Measurements from ENCODE around the gene DIP2C.
A peak's percentile ranks its signal among the peaks of the same experiment; 100 is the strongest.
"Not testable (repeated sequence)": the region's sequence is repeated elsewhere in the genome, so short reads cannot be mapped to it uniquely, and the experiment has no call there.

DIP2C gene

DNA sequence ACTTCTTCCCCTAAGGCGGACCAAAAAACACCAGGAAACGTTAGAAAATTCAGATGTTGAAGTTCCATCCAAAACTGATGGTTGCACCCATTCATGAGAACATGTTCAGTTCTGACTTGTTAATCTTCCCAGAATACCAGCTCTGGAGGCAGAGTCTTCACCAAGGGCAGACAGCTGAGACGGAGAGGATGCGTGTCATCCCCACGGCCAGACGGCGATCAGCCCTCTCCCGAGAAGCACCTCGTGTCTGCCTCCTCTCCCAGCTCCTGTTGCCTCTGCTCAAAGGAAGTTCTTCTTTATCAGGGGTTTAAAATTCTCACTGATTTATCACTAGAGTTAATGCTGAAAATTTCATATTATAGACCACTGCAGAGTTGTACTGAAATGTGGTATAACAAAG is 284.5 kb downstream of the DIP2C start:
- DNase-seq = no peak

DNA sequence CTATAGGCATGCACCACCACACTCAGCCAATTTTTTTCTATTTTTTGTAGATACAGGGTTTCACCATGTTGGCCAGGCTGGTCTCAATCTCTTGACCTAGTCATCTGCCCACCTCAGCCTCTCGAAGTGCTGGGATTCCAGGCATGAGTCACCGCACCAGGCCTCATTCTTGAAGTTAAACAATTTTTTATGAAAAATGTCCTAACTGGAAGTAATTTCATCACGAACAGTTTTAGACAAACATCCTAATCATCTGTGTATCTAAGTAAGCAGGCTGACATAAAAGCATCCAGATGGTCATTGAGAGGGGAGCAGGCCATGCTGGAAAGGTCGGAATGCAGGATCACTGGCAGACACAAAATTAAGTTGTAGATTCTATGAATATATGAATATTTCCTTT is 285.1 kb downstream of the DIP2C start:
- no peak for DNase-seq

DNA sequence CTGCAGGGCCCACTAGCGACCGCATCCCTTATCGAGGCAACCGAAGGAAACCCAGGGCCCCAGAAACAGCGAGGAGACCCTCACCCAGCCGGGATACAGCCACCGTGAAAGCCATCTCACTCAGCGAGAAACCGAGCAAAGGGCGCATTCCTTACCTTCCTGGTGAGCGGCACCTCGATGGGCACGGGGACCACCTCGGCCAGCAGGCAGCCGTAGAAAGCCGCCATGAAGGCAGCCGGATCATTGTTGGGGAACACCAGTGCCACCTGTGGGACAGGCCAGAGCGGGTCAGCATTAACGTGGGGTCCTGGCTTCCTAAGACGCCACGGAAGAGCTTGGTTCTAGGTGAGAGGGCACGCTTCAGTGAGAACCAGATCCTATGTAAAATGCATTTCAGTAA is 290.5 kb downstream of the DIP2C start:
- no peak for DNase-seq

DNA sequence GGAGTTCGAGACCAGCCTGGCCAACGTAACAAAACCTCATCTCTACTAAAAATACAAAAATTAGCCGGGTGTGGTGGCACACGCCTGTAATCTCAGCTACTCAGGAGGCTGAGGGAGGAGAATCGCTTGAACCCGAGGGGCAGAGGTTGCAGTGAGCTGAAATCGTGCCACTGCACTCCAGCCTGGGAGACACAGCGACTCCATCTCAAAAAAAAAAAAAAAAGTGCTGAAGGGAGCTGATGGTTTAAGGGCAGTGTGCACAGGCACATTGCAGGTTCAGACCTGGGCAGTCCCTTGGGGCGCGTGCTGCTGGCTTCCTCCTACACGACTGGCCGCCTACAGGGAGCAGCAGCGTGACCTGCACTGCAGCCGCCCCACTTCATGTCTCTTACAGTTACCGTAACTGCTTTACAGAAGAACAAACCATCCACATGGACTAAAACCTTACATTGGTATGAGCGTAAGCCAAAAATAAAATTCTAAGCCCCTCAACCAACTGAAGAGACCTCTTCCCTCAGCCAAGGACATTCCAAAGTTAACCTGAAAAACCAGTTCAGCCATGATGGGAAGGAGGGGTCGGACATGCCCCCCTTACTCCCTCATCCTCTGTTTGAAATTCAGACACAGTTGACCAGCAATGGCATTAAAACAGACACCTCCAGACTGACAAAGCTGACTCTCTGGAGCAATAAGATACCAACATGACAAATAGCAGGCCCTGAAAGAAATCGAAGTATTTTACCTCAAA is 292.0 kb downstream of the DIP2C start:
- DNase-seq = peak; percentile 57

DNA sequence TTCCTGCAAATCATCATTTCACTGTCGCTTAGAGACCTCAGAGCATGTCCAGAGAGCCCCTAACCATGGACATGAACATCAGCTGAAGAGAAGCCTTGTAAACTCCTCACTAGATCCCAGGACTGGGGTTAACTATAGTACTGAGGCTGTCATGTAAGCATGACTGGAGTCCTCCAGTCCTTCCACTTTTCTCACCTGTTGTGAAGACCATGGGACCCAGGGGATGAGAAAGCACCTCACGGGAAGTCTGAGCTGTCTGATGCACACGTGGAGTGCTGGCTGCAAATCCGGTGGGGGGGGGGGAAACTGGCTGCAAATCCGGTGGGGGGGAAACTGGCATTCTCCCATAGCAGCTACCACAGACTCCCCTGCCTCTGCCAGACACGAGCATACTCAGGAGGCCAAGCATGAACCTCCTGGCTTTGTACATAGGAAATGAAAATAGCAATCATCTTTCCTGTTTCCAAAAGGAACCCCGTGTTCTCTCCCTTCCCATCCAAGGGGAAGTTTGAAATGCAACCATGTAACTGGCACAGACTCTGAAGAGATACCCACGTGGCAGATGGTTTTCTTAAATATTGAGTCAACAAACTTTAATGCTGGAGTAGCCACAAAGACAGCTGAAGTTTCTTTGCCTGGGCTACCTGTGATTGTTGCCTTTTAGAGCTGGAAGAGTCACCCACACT is 292.8 kb downstream of the DIP2C start:
- DNase-seq = no peak

DNA sequence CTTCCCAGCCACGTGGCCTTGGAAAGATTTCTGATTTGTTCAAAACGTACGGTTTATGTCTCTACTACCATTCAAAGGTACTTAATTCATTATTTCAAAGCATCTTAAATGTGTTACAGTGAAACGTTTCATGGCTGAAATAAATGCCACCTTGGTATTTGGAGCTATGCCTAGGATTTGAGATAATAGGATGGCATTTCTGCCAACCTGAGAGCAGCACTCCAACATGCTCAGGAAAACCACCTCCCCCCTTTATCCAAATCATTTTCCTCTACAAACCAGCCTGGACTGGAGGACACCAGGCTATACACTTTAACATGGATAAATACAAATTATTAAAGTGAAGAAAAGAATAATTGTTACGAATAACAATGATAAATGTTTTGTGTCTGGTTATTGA is 293.4 kb downstream of the DIP2C start:
- DNase-seq = no peak

DNA sequence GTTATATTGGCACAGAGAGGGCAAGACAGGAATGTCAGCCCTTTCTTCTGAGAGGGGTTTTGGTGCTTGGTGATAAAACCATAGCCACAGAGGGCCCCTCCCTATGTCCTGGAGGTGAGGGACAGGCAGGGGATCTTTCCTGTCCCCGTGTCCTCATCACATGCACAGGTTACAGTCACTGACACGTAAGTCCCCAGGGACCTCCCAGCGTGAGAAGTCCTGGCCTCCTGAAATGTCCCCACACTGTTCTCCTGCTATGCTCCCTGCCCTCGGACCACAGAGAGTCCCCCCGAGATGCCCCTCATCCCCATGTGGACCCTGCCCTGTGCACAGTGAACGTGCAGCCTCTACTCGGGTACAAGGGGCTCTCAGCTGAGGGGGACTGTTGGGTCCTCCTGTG is 293.8 kb downstream of the DIP2C start:
- no peak for DNase-seq

DNA sequence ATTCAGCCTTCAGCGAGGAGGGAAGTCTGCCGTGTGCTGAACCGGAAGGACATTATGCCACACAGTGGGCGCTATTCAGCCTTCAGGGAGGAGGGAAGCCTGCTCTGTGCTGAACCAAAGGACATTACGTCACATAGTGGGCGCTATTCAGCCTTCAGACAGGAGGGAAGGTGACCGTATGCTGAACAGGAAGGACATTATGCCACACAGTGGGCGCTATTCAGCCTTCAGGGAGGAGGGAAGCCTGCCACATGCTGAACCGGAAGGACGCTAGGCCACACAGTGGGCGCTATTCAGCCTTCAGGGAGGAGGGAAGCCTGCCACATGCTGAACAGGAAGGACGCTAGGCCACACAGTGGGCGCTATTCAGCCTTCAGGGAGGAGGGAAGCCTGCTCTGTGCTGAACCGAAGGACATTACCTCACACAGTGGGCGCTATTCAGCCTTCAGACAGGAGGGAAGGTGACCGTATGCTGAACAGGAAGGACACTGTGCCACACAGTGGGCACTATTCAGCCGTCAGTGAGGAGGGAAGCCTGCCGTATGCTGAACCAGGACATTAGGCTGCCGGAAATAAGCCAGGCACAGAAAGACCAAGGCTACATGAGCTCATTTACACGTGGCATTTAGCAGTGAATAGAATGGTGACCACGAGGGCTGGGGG is 294.9 kb downstream of the DIP2C start:
- not testable (repeated sequence) for DNase-seq

DNA sequence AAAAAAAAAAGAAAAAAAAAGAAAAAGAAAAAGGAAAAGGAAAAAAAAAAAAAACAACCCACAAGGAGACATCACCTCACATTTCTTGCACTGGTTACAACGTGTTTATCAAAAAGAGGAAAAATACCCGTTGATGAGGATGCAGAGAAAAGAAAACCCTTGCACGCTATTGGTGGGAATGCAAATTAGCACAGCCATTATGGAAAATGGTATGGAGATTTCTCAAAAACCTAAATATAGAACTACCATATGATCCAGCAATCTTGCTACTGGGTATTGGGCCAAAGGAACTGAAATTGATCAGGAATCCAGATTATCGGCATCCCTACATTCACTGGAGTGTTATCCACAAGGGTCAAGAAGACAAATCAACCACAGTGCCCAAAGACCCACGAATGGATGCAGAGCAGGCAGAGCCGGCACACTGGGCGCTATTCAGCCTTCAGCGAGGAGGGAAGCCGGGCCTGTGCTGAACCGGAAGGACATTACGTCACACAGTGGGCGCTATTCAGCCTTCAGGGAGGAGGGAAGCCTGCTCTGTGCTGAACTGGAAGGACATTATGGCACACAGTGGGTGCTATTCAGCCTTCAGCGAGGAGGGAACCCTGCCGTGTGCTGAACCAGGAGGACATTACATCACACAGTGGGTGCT is 295.6 kb downstream of the DIP2C start:
- DNase-seq = no peak

DNA sequence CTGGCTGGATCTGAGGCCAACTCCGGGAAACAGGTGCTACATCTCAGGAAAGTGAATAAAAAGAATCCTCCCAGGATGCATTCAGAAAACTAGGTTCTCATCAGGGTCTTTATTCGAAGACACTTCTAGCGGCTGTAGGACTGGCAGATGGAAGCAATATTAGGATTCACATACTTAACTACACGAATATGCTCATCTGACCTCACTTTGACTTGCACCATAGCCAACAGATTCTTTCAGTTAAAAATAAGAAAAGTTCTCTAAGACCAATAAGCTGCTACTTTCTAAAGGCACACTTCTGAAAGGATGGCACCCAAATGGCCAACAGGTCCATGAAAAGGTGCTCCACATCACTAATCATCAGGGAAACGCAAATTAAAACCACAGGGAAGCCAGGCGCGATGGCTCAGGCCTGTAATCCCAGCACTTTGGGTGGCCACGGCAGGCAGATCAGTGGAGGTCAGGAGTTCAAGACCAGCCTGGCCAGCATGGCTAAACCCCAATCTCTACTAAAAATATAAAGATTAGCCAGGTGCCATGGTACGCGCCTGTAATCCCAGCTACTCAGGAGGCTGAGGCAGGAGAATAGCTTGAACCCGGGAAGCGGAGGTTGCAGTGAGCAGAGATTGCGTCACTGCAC is 296.2 kb downstream of the DIP2C start:
- DNase-seq = no peak

DNA sequence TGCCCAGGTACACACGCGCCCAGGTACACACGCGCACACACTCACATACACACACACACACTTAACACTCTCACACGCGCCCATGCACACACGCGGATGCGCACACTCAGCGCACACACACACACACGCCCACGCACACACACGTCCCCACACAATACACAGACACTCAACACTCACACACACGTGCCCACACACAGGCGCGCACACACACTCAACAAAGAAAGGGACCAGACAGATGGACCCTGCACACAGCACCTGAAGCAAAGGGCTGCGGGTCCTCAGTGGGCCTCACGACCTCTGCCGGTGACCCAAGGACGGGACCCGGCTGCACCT is 296.8 kb downstream of the DIP2C start:
- DNase-seq = no peak

DNA sequence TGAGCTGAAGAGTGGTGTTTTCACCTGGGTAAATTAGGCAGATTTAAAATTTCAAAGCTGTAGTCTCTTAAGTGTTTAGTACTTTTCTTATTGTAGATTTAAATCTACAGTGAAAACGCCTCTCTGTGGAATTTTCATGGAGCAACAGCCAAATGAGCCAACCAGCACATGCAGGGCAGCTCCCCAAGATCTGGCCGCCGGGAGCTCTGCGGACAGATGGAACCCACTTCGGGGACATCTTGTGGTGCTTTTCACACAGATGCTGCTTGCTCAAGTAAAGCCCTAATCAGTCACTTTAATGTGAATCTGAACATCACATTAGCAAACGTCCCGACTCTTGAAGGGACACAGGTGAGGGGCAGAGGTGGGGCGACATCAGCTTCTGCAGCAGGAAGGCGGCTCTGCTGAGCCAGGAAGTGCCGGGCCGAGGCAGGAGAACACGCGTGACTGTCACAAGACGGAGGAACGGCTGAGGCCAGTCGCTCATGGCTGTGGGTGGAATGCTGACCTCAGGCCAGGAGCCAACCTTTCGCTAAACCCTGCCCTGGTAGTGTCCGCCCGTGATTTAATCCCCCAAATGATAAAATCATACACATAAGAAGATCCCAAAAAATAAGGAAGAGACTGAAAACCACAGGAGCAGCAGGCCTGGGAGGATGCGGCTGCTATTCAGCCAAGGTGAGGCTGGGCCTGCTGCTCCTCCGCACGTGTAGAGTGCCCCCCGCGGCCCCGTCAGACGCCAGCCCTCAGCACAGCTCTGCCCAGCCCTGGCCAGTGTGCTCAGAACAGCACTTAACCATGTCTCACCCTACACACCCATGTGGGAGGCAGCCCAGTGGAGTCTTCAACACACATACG is 297.4 kb downstream of the DIP2C start:
- no peak for DNase-seq

DNA sequence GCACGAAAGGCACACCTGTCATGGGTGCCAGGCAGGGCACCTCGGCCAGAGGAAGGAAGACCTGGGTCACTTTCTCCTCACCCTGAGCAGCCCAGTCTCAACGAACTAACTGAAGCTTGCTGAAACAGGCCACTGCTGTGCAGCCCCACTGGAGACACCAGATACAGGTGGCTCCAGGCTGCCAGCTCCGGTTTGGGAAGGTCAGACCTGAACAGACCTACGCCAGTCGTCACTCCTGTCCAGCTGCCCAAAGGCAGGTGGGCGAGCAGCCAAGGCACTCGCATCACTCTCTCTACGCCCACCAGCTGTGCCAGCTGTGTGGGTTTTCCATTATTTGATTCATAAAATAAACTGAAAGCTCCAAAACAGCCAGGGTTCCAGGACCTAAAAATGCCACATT is 298.2 kb downstream of the DIP2C start:
- DNase-seq = peak; percentile 56

DNA sequence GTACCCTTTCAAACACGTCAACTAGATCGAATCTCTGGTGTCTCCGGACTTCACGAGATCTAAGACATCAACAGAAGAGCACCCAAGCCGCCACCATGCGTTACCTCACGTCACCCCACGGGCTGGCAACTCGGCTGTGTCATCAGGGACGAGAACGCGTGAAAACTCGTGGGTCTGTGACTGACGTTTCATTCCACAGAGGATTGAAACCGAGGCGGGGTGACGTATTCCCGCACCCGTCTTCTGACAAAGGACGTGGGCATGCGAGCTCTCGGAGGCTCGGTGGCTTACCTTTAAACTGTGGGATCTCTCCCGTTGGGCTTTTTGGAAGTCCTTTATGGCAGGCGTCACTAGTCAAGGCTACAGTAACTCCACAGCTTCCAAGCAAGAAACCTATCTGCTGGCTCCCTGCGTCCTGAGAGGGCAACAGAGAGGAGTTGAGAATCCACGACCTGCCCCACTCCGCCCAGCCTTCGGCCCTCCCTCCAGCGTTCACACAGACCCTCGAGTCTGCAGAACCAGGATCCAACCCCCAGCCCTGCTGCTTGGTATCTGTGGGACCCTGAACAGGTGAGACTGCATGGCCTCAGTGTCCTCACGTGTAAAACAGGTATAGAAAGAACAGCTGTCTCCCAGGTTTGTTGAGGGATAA is 298.9 kb downstream of the DIP2C start:
- no peak for DNase-seq

DNA sequence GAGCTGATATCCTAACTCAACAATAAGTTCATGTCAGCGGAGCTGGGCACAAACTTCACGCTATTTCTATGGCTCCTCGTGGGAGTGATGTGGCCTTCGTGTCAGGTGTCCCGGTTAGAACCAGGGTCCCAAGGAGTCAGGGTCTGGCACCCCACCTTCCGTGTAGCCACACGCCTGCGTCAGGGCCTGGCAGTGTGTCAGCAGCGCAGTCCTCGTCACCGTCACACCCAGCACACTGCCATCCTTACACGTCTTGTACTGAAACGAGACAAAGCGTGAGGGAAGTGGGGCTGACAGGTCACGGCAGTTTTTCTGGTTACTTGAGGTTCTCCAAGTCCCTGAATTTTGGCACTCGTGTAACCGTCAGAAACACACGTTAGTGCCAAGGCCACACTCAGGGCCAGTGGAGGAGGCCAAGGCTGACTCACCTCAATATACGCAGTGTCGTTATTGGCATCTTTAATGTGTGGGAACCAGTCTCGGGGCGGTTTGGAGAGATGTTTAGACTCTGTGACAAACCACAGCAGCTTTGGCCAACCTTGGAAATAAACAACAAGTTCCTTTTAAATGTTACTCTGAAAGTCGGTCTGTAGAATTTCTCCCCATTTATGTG is 299.5 kb downstream of the DIP2C start:
- no peak for DNase-seq

DNA sequence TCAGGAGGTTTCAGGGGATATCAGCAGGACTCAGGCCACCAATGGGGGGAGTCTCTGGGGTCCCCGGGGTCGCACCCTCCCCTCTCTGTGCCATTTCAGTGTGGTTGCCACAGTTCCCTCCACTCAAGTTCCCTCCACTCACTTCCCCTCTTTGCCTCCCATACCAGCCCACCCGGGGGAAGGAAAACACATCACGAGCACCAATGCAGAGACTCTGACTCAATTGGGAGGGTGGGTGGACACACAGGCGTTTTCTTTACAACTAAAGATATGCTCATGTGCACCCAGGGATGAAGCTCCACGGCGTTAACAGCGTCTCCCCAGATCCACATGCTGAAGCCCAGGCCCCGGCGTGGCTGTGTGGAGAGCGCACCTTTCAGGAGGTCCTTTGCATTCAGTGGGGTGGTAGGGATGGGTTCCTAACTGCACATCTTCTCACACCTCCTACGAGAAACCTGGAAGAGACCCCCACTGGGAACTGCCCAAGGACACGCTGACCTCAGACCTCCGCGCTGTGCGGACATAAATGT is 300.1 kb downstream of the DIP2C start:
- no peak for DNase-seq

DNA sequence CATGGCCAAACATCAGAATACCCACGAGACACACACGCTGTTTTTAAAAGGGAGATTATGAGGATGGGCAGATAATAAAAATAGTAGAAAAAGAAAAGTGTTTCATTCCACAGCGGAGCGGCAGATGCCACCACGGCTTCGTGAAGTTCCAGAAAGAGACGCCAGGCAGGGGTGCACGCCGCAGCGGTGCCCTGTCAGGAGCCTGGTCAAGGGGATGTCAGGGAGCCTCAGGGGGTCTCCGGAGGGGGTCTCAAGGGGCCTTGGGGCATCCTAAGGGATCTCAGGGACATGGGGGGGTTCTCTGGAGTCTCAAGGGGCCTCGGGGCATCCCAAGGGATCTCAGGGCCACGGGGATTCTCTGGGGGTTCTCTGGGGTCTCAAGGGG is 300.8 kb downstream of the DIP2C start:
- DNase-seq = no peak

DNA sequence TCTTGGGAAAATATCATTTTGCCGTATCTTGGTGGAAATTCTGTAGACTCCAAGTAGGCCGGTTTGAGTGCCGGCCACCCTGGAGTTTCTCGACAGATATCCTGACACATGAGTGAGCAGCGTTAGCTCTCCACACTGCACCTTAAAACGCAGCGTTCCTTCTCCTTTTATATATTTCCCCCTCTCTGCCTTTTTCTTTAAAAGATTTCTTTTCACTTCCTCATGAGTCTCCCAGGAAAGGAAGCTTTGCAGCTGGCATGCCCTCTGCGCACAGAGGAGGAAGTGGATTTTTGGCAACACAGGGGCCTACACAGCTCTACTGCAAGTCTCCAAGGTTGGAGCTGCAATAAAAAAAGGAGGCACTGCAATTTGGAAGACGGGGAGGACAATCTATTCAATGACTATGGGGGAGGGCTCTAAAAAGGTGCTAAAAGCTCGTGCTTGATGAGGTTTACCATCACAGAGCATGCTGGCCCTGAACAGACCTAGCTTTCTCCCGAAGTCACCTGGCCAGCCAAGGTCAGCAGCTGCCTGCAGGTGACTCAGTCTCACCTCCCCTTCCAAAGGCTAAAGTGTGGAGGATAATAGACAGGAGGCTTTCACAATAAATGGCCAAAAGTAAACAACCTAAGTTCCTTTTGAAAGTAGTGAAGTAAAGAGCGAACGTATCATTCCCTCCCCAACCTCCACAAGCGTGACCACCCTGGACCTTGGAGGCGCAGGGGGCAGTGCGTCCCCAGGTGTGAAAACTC is 301.4 kb downstream of the DIP2C start:
- no peak for DNase-seq

DNA sequence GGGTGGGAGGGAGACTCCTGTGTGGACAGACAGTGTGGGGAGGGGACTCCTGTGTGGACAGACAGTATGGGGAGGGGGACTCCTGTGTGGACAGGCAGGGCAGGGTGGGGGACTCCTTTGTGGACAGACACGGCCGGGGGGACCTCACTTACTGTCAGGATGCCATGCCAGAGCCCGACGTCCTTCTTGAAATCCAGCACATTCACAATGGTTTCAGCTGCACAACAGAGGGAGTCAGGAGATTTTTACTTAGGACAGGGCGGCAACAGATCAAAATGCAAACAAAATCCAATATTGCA is 301.9 kb downstream of the DIP2C start:
- DNase-seq = no peak

DNA sequence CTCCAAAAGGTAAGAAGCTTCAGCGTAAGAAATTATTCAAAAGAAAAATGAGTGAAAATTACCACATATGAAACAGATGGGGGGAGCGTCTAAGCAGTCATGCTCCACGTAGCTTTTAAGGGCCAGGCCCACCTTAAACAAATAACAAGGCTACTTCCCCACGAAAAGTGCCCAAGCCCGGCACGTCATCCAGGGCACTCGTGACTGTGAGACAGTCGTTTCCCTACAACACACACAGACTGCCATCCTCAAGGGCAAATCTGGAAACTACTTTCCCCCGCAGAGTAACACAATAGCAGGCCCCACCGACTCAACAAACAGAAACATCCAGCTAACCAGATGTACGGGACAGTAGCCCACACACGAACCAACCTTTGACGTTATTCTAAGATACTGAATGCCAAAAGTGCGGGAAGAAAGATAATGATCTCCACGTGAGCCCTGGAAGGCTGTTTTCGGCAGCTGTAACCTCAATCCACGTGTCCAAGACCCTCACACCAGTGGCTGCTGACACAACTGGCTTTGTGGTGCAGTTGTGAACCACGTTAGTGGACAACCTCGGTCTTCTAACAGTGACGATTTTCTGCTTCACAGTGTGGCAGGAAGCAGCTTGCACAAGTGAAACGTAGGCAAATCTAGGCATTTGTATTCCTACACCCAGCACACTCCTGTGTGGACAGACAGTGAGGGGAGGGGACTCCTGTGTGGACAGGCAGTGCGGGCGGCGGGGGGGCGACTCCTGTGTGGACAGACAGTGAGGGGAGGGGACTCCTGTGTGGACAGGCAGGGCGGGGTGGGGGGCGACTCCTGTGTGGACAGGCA is 302.5 kb downstream of the DIP2C start:
- no peak for DNase-seq

Data from DMS79 treated with DMSO at 0.1 percent for 48 hours (cell line).